HEK293T (cell line): ENCODE data around the gene C5AR2.

Experiments used
- CTCF ChIA-PET: fragments of 350-600 bp; formaldehyde crosslinking; extraction: SDS; loops from one replicate; lab custom pipeline; 2021; ENCODE audit warnings: antibody characterized with exemption, inconsistent platforms; lab: Yijun Ruan, JAX
- POLR2A ChIA-PET: fragments of 350-600 bp; formaldehyde crosslinking; extraction: SDS; loops from one replicate; lab custom pipeline; 2020; ENCODE audit warnings: antibody characterized with exemption, inconsistent platforms; lab: Yijun Ruan, JAX
- DNase-seq: peaks from one replicate; pipeline ENCODE4 v3.0.0; 2012; ENCODE audit warnings: mixed read lengths; ENCODE audit errors: extremely low spot score
- ARNT ChIP-seq: fragments of 450-650 bp; IDR thresholded peaks from 2 replicates; pipeline ENCODE4 v1.6.1; 2017; ENCODE audit warnings: mild to moderate bottlenecking
- BHLHE40 ChIP-seq: fragments of 450-650 bp; IDR thresholded peaks from 2 replicates; pipeline ENCODE4 v1.6.1; 2016; ENCODE audit warnings: mild to moderate bottlenecking, moderate library complexity, borderline replicate concordance
- CTBP1 ChIP-seq: fragments of 450-650 bp; IDR thresholded peaks from 2 replicates; pipeline ENCODE4 v1.6.1; 2016; ENCODE audit warnings: borderline replicate concordance
- ELF4 ChIP-seq: fragments of 450-650 bp; IDR thresholded peaks from 2 replicates; pipeline ENCODE4 v1.6.1; 2017; ENCODE audit warnings: antibody characterized with exemption
- FOXA1 ChIP-seq: fragments of 450-650 bp; IDR thresholded peaks from 2 replicates; pipeline ENCODE4 v1.6.1; 2016; ENCODE audit warnings: mild to moderate bottlenecking
- FOXK2 ChIP-seq: fragments of 450-650 bp; IDR thresholded peaks from 2 replicates; pipeline ENCODE4 v1.6.1; 2016; ENCODE audit warnings: mild to moderate bottlenecking
- FOXM1 ChIP-seq: fragments of 450-650 bp; IDR thresholded peaks from 2 replicates; pipeline ENCODE4 v1.6.1; 2017; ENCODE audit warnings: mild to moderate bottlenecking, borderline replicate concordance
- HDGF ChIP-seq: fragments of 450-650 bp; IDR thresholded peaks from 2 replicates; pipeline ENCODE4 v1.6.1; 2017; ENCODE audit warnings: antibody characterized with exemption, borderline replicate concordance
- L3MBTL2 ChIP-seq: fragments of 450-650 bp; conservative IDR thresholded peaks from 2 replicates; pipeline ENCODE4 v1.6.1; 2016; ENCODE audit warnings: mild to moderate bottlenecking
- LEF1 ChIP-seq: fragments of 450-650 bp; IDR thresholded peaks from 2 replicates; pipeline ENCODE4 v1.6.1; 2017; ENCODE audit warnings: mild to moderate bottlenecking, borderline replicate concordance
- NFRKB ChIP-seq: fragments of 450-650 bp; IDR thresholded peaks from 2 replicates; pipeline ENCODE4 v1.6.1; 2016; ENCODE audit warnings: mild to moderate bottlenecking, moderate library complexity
- SP1 ChIP-seq: fragments of 450-650 bp; IDR thresholded peaks from 2 replicates; pipeline ENCODE4 v1.6.1; 2017
- SUZ12 ChIP-seq: fragments of 450-650 bp; IDR thresholded peaks from 2 replicates; pipeline ENCODE4 v1.6.1; 2016; ENCODE audit warnings: mild to moderate bottlenecking
- TARDBP ChIP-seq: fragments of 450-650 bp; IDR thresholded peaks from 2 replicates; pipeline ENCODE4 v1.6.1; 2016
- ZNF384 ChIP-seq: fragments of 450-650 bp; IDR thresholded peaks from 2 replicates; pipeline ENCODE4 v1.6.1; 2016
- TF ChIP-seq, protein P1 (sequence below): fragments of 450-650 bp; IDR thresholded peaks from 2 replicates; pipeline ENCODE4 v1.6.1; 2016

The C5AR2 gene

DNA sequence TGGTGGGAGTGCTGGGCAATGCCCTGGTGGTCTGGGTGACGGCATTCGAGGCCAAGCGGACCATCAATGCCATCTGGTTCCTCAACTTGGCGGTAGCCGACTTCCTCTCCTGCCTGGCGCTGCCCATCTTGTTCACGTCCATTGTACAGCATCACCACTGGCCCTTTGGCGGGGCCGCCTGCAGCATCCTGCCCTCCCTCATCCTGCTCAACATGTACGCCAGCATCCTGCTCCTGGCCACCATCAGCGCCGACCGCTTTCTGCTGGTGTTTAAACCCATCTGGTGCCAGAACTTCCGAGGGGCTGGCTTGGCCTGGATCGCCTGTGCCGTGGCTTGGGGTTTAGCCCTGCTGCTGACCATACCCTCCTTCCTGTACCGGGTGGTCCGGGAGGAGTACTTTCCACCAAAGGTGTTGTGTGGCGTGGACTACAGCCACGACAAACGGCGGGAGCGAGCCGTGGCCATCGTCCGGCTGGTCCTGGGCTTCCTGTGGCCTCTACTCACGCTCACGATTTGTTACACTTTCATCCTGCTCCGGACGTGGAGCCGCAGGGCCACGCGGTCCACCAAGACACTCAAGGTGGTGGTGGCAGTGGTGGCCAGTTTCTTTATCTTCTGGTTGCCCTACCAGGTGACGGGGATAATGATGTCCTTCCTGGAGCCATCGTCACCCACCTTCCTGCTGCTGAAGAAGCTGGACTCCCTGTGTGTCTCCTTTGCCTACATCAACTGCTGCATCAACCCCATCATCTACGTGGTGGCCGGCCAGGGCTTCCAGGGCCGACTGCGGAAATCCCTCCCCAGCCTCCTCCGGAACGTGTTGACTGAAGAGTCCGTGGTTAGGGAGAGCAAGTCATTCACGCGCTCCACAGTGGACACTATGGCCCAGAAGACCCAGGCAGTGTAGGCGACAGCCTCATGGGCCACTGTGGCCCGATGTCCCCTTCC, 11.8 kb upstream of the C5AR2 start:
- ChIA-PET POLR2A (no interaction called here), CTCF (no interaction called here)
- TF ChIP-seq ZNF384 (no peak), LEF1 (no peak), NFRKB (no peak), SUZ12 (no peak), SP1 (no peak), FOXK2 (no peak), HDGF (no peak), TARDBP (no peak), CTBP1 (no peak), BHLHE40 (no peak), L3MBTL2 (no peak), ELF4 (no peak), FOXA1 (no peak), FOXM1 (no peak), ARNT (no peak)
- TF ChIP-seq, protein P1, sequence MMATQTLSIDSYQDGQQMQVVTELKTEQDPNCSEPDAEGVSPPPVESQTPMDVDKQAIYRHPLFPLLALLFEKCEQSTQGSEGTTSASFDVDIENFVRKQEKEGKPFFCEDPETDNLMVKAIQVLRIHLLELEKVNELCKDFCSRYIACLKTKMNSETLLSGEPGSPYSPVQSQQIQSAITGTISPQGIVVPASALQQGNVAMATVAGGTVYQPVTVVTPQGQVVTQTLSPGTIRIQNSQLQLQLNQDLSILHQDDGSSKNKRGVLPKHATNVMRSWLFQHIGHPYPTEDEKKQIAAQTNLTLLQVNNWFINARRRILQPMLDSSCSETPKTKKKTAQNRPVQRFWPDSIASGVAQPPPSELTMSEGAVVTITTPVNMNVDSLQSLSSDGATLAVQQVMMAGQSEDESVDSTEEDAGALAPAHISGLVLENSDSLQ = no peak
- no peak for DNase-seq

DNA sequence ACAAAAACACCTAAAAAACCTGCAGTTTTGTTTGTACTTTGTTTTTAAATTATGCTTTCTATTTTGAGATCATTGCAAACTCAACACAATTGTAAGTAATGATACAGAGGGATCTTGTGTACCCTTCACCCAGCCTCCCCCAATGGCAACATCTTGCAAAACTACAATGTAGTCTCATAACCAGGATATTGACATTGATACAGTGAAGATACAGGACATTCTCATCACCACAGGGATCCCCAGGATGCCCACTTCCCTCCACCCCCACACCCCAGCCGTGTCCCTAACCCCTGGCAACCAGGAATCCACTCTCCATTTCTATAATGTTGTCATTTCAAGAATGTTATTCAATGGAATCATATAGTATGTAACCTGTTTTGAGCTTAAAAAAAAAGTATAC, 10.3 kb upstream of the C5AR2 start:
- no peak for DNase-seq
- ChIA-PET POLR2A (no interaction called here), CTCF (interaction anchor here (2.1 kb wide), 1 partner anchor 16 kb away, joined by 8 read pairs; no protein-coding TSS in a partner anchor)
- no peak for TF ChIP-seq HDGF
- no peak for TF ChIP-seq TARDBP
- TF ChIP-seq CTBP1 = no peak
- no peak for TF ChIP-seq ARNT
- TF ChIP-seq, protein P1 = no peak
- no peak for TF ChIP-seq L3MBTL2
- no peak for TF ChIP-seq FOXK2
- no peak for TF ChIP-seq SUZ12
- no peak for TF ChIP-seq FOXA1
- no peak for TF ChIP-seq LEF1
- TF ChIP-seq ZNF384 = no peak
- TF ChIP-seq NFRKB = no peak
- TF ChIP-seq ELF4 = no peak
- TF ChIP-seq FOXM1 = no peak
- no peak for TF ChIP-seq SP1
- TF ChIP-seq BHLHE40 = no peak

DNA sequence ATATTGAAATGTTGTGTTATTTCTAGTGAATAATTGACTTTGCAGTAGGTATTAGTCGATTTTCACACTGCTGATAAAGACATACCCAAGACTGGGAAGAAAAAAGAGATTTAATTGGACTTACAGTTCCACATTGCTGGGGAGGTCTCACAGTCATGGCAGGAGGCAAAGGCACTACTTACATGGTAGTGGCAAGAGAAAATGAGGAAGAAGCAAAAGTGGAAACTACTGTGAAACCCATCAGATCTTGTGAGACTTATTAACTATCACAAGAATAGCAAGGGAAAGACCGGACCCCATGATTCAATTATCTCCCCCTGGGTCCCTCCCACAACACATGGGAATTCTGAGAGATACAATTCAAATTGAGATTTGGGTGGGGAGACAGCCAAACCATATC, 9.9 kb upstream of the C5AR2 start:
- no peak for TF ChIP-seq NFRKB
- TF ChIP-seq HDGF = no peak
- no peak for TF ChIP-seq SUZ12
- TF ChIP-seq BHLHE40 = no peak
- TF ChIP-seq, protein P1 = no peak
- no peak for TF ChIP-seq CTBP1
- TF ChIP-seq ELF4 = no peak
- TF ChIP-seq FOXM1 = no peak
- TF ChIP-seq LEF1 = no peak
- TF ChIP-seq TARDBP = no peak
- no peak for TF ChIP-seq FOXA1
- TF ChIP-seq FOXK2 = no peak
- no peak for TF ChIP-seq L3MBTL2
- TF ChIP-seq SP1 = no peak
- no peak for TF ChIP-seq ZNF384
- TF ChIP-seq ARNT = no peak
- no peak for DNase-seq
- CTCF ChIA-PET = interaction anchor here (2.1 kb wide), 1 partner anchor 17 kb away, joined by 8 read pairs; no protein-coding TSS in a partner anchor
- POLR2A ChIA-PET = no interaction called here

DNA sequence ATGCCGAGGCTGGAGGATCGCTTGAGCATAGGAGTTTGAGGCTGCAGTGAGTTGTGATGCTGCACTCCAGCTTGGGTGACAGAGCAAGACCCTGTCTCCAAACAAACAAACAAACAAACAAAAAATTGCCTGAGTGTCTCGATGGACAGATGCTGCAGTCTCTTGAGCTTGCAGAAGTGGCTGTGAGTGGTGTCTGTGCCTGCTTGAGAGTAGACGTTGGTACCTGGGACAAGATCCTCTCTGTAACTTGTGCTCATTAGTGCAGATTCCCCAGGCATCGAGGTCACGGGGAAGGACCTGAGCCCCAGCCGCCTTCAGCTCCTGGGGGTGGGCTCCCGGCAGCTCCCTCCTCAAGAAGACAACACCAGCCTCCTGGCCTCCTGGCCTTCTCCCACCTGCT, 8.6 kb upstream of the C5AR2 start:
- POLR2A ChIA-PET = interaction anchor here (0.7 kb wide), 1 partner anchor 67 kb away, joined by 3 read pairs; no protein-coding TSS in a partner anchor
- CTCF ChIA-PET = interaction anchor here (2.1 kb wide), 1 partner anchor 18 kb away, joined by 8 read pairs; no protein-coding TSS in a partner anchor
- TF ChIP-seq LEF1 = no peak
- TF ChIP-seq FOXM1 = no peak
- no peak for TF ChIP-seq SP1
- no peak for TF ChIP-seq ELF4
- TF ChIP-seq FOXK2 = no peak
- TF ChIP-seq ARNT = no peak
- no peak for TF ChIP-seq BHLHE40
- no peak for TF ChIP-seq NFRKB
- no peak for TF ChIP-seq SUZ12
- TF ChIP-seq CTBP1 = no peak
- TF ChIP-seq HDGF = no peak
- no peak for DNase-seq

DNA sequence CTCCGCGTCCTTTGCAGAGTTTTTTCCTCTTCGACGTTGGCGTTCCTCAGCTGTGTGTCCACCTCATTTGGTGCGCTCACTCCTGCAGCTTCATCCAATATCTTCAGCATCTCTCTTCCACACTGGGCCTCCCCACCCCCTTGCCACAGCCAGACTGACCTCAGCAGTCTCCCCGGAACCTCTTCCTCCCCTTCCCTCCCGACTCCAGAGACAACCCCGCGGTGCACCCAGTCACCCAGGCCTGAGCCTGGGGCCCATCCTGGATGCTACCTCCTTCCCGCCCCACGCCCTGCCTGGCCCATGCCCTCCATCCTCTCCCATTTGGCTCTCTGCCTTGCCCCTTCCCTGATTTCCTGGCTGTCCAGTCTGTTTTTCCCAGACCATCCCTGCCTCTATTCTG, 8.1 kb upstream of the C5AR2 start:
- POLR2A ChIA-PET = no interaction called here
- CTCF ChIA-PET = interaction anchor here (2.1 kb wide), 1 partner anchor 19 kb away, joined by 8 read pairs; no protein-coding TSS in a partner anchor
- DNase-seq = no peak
- TF ChIP-seq HDGF (no peak), ZNF384 (no peak), FOXA1 (no peak), NFRKB (no peak), FOXM1 (no peak), ELF4 (no peak), ARNT (no peak)
